KMS-11 (cell line): ENCODE measurements around the gene KCTD2.

Experiments
- H2AFZ ChIP-seq: fragments of 200-600 bp; sonication (generic); 2 replicates; pipeline ENCODE4 v1.6.1; 2016; ENCODE audit warnings: antibody characterized with exemption, mixed run types, low read depth
- H3K27ac ChIP-seq: fragments of 200-600 bp; sonication (generic); 2 replicates; pipeline ENCODE4 v1.6.1; 2016; ENCODE audit warnings: mild to moderate bottlenecking, mixed run types
- H3K27me3 ChIP-seq: fragments of 200-600 bp; sonication (generic); 2 replicates; pipeline ENCODE4 v1.6.1; 2017; ENCODE audit warnings: mild to moderate bottlenecking, low read depth, mixed run types, moderate library complexity; ENCODE audit not compliant: insufficient read depth
- H3K36me3 ChIP-seq: fragments of 200-600 bp; sonication (generic); 2 replicates; pipeline ENCODE4 v1.6.1; 2017; ENCODE audit warnings: mild to moderate bottlenecking, mixed run types; ENCODE audit not compliant: insufficient read depth
- H3K4me1 ChIP-seq: fragments of 200-600 bp; sonication (generic); 2 replicates; pipeline ENCODE4 v1.6.1; 2016; ENCODE audit warnings: mild to moderate bottlenecking, low read depth, mixed run types; ENCODE audit not compliant: poor library complexity, severe bottlenecking
- H3K4me2 ChIP-seq: fragments of 200-600 bp; sonication (generic); 2 replicates; pipeline ENCODE4 v1.7.0; 2016; ENCODE audit warnings: mild to moderate bottlenecking, mixed run types
- H3K4me3 ChIP-seq: fragments of 200-600 bp; sonication (generic); IDR thresholded peaks from 2 replicates; pipeline ENCODE4 v1.6.1; 2017; ENCODE audit warnings: low read depth, low read length, mixed read lengths; ENCODE audit not compliant: insufficient read depth
- H3K79me2 ChIP-seq: fragments of 200-600 bp; sonication (generic); 2 replicates; pipeline ENCODE4 v1.6.1; 2016; ENCODE audit warnings: low read depth, mixed run types; ENCODE audit not compliant: insufficient read depth
- H3K9ac ChIP-seq: fragments of 200-600 bp; sonication (generic); 2 replicates; pipeline ENCODE4 v1.6.1; 2016; ENCODE audit warnings: mild to moderate bottlenecking, mixed run types
- H4K20me1 ChIP-seq: fragments of 200-600 bp; sonication (generic); 2 replicates; pipeline ENCODE4 v1.6.1; 2016; ENCODE audit warnings: mild to moderate bottlenecking, mixed run types; ENCODE audit not compliant: insufficient read depth
- TF ChIP-seq, protein P1 (sequence below): fragments of 200-600 bp; sonication (generic); conservative IDR thresholded peaks from 2 replicates; pipeline ENCODE4 v1.6.1; 2017; ENCODE audit warnings: low read depth, mild to moderate bottlenecking, antibody characterized with exemption, low read length, moderate library complexity, mixed read lengths

KCTD2 gene

DNA sequence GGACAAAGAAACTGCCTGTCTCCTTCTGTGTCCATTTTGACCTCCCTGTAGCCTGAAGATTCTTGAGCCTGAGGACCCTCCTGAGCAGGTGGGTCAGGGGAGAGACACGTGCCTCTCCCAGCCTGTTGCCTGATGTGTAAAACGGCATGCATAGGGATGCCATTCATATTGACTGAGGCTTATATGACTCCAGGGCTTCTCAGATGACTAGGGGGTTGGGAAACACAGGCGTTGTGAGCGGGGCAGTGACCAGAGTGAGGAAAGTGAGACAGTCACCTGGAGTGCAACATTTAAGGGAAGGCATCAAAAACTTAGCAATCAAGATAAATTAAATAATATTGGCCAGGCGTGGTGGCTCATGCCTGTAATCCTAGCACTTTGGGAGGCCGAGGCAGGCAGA lies 35.7 kb downstream of the KCTD2 start:
- no peak overlapping the region for H3K27ac ChIP-seq
- no peaks in the 10 kb centered on the region for H4K20me1 ChIP-seq
- H3K4me2 ChIP-seq: no peak overlapping the region
- no peak overlapping the region for H3K4me3 ChIP-seq
- H3K79me2 ChIP-seq: no peaks in the 10 kb centered on the region
- no peaks in the 10 kb centered on the region for H3K27me3 ChIP-seq
- no peak overlapping the region for H3K9ac ChIP-seq
- H3K36me3 ChIP-seq: no peaks in the 10 kb centered on the region
- no peak overlapping the region for H2AFZ ChIP-seq
- TF ChIP-seq, protein P1, sequence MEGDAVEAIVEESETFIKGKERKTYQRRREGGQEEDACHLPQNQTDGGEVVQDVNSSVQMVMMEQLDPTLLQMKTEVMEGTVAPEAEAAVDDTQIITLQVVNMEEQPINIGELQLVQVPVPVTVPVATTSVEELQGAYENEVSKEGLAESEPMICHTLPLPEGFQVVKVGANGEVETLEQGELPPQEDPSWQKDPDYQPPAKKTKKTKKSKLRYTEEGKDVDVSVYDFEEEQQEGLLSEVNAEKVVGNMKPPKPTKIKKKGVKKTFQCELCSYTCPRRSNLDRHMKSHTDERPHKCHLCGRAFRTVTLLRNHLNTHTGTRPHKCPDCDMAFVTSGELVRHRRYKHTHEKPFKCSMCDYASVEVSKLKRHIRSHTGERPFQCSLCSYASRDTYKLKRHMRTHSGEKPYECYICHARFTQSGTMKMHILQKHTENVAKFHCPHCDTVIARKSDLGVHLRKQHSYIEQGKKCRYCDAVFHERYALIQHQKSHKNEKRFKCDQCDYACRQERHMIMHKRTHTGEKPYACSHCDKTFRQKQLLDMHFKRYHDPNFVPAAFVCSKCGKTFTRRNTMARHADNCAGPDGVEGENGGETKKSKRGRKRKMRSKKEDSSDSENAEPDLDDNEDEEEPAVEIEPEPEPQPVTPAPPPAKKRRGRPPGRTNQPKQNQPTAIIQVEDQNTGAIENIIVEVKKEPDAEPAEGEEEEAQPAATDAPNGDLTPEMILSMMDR: no peak
- H3K4me1 ChIP-seq: no peaks in the 10 kb centered on the region

DNA sequence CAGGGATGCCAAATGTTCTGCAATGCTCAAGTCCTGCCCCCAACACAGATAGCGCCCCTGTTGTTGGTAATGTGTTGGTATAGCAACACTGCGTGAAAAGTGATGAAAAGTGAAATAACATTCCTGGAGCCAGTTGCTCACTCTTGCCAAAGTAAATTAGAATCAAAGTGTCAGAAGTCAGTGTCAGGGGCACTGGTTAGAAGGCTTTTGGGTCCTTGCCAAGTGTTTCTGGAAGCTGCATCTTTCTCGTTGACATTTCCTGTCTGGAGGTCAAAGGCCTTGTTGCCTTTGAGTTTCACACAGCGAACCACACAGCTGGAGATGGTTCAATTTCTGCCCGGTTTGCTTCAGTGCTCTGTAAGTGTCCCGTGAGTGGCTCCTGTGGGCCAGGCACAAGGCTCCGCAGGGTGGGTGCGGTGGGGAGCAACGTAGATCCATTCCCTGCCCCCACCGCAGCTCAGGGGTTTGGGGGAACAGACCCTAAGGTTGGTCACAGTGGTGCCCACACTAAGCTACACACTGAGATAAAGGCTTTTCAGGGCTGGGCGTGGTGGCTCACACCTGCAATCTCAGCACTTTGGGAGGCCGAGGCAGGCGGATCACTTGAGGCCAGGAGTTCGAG lies 37.1 kb downstream of the KCTD2 start:
- Histone ChIP-seq H3K79me2 (no peaks in the 10 kb centered on the region), H3K27ac (no peak overlapping the region), H3K4me2 (no peak overlapping the region), H3K27me3 (no peaks in the 10 kb centered on the region), H4K20me1 (no peaks in the 10 kb centered on the region), H2AFZ (no peak overlapping the region), H3K4me3 (no peak overlapping the region), H3K36me3 (no peaks in the 10 kb centered on the region), H3K4me1 (no peaks in the 10 kb centered on the region), H3K9ac (no peak overlapping the region)
- TF ChIP-seq, protein P1: no peak

DNA sequence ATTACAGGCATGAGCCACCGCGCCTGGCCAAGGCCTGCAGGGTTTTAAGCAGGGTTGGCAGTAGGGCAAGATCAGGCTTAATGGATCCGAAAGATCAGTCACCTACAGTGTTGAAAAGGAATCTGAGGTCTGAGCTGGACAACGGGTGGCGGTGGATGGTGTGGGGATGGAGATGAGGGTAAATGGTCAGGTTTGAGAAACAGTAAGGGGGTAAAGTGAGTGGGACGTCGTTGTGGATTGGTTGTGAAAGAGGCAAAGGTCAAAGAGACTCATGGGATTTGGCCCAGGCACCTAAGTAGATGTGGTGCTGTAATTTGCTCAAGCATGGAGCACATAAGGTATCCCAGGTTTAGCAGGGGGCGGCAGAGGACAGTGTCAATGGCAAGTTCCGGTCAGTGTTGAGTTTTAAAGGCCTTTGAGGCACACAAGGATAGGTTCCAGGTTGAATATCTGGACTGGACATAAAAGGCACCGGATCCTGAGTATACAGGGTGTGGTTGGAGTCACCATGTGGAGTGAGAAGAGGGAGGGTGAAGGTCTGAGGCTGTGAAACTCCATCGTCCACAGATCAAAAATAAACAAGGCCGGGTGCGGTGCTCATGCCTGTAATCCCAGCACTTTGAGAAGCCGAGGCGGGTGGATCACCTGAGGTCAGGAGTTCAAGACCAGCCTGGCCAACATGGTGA lies 39.6 kb downstream of the KCTD2 start:
- no peaks in the 10 kb centered on the region for H3K36me3 ChIP-seq
- no peak overlapping the region for H2AFZ ChIP-seq
- no peaks in the 10 kb centered on the region for H3K27me3 ChIP-seq
- no peak overlapping the region for H3K9ac ChIP-seq
- H3K4me3 ChIP-seq: no peak overlapping the region
- H3K27ac ChIP-seq: no peak overlapping the region
- TF ChIP-seq, protein P1: no peak
- no peak overlapping the region for H3K4me2 ChIP-seq
- no peaks in the 10 kb centered on the region for H3K4me1 ChIP-seq
- H4K20me1 ChIP-seq: no peaks in the 10 kb centered on the region
- H3K79me2 ChIP-seq: no peaks in the 10 kb centered on the region

DNA sequence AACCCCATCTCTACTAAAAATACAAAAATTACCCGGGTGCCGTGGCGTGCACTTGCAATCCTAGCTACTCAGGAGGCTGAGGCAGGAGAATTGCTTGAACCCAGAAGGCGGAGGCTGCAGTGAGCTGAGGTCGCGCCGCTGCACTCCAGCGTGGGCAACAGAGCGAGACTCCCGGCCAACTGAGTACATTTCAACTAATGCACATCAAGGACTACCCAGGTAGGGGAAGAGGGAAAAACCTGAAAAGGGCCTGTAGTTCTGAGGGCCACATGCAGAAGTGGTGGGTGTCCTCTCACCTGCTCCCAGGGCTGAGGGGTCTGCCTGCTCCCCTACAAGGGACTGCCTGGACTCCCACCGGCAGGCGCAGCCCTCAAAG lies 40.1 kb downstream of the KCTD2 start:
- Histone ChIP-seq H3K4me3 (no peak overlapping the region), H3K4me2 (no peak overlapping the region), H2AFZ (no peak overlapping the region), H3K79me2 (no peaks in the 10 kb centered on the region), H3K36me3 (no peaks in the 10 kb centered on the region), H4K20me1 (no peaks in the 10 kb centered on the region), H3K9ac (no peak overlapping the region), H3K4me1 (no peaks in the 10 kb centered on the region), H3K27ac (no peak overlapping the region), H3K27me3 (no peaks in the 10 kb centered on the region)
- TF ChIP-seq, protein P1: no peak
